HG03378 (cell line): ENCODE results near the gene MAVS.
"Not testable (repeated sequence)": the region's sequence is repeated elsewhere in the genome, so short reads cannot be mapped to it uniquely, and the experiment has no call there.

ENCODE experiments used
- ATAC-seq: cut with Tn5 transposase; IDR thresholded peaks from one replicate; pipeline ENCODE4 v1.9.1; 2021; ENCODE audit warnings: mild to moderate bottlenecking, moderate library complexity; ENCODE audit not compliant: unreplicated experiment

The MAVS gene

GRCh38 chr20:3814928-3815495 is 31.6 kb upstream of the MAVS start:
- ATAC-seq = no peak

DNA sequence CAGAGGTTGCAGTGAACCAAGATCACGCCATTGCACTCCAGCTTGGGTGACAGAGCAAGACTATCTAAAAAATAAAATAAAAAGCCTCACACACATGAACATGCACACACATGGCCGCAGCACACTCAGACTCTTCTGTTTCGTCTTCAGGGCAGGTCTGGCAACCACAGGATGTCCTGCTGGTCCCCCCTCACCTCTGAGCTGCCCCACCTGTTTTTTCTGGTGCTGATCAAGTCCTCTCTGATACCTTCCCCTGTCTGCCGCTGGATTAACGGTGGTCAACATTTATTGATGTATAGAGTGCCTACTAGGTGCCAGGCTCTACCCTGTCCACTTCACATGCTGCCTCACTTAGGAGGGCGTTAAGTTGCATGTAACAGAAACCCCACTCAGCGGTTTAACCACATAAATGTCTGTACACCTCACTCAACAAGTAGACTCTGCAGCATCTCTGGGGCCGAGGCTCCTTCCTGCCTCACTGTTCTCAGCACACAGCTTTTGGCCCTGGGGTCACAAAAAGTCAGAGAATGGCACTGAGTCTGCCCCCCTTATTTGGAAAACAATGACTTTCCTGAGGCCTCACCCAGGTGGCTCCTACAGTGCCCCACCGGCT is 30.8 kb upstream of the MAVS start:
- no peak for ATAC-seq

DNA sequence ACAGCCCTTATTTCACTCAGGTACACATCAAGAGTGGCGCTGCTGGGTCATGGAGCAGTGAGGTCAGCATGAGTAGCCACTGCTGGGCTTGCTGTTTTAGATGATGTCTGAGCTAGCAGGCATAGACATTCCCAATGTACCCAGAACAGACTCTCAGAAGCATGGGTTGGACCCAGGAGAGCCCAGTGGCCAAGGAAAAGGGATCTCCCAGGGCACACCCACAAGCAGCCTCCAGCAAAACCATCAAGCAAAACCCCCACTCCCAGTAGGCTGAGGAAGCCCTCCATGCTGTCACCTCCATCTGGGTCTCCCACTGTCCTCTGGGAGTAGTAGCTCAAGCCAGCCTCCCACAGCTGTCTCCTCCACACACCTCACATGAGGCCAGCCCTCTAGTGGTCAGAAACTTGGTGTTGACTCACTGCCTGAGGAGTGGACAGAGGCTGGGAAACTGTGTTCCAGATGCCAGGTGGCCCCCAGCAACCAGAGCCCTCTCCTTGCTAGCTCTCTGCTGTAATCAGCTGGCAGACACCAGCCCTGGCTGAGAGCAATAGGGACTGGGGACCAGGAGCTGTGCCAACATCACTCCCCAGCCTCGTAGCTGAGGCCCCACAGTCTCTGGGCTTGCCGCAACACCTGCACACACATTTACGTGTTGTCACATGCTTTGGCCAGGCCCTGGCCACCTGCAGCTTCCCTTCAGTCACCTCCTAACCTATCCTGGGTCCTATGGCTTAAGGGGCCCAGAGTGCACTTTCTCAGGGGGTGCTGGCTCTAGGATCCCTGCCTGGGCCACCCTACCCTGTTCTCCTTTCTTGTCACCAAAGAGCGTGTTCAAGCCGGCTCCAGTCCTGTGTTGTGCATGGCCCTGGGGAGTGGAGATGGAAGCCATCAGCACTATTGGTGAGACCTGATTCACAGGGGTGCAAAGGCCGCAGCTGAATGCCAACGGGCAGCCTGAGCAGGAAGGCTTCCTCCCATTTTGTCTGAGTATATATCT is 28.2 kb upstream of the MAVS start:
- ATAC-seq = no peak

GRCh38 chr20:3819411-3820047 is 27.1 kb upstream of the MAVS start:
- ATAC-seq = no peak

DNA sequence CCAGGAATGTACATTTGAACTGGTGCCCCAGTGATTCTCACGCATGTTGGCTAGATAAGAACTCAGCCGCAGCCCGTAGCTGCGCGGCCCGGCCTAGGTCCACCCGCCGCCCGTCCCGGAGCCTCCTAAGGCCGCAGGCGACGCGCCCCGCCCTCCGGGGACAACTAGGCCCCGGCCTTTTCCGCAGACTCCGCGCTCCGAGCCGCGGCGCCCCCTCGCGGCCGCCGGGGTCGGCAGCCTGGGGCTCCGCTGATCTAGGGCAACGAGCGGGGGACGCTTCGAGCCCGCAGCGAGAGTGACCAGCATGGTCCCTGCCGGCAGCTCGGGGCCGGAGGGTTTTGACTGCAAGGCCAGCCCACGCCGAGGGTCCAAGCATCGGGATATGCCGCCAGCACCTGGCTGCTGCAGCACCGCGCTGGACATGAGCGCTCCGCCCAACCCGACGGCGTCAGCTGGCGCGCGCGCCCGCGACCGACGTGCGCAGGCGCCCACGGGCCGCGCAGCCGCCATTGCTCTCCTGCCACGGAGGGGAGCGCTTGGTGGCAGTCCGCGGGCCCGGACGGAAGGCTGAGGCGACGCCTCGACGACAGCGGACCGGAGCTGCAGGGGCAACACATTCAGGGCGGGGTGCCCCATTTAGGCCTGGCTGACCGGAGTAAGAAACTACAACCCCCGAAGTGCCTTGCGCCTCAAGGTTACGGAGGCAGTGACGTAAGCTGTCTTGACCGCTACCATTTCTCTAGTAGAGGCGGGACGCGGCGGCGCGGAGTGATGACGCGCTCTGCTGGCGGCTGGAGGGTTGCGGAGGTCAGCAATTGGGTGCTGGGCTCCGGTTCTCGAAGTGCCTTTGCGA is 26.4 kb upstream of the MAVS start, which contains the start of gene AP5S1:
Gene AP5S1 (plus strand): TSS at position 500 of the 853 bp plus-strand sequence. CDS start 1,571 bp downstream, outside the sequence.
- ATAC-seq = peak; percentile 70

DNA sequence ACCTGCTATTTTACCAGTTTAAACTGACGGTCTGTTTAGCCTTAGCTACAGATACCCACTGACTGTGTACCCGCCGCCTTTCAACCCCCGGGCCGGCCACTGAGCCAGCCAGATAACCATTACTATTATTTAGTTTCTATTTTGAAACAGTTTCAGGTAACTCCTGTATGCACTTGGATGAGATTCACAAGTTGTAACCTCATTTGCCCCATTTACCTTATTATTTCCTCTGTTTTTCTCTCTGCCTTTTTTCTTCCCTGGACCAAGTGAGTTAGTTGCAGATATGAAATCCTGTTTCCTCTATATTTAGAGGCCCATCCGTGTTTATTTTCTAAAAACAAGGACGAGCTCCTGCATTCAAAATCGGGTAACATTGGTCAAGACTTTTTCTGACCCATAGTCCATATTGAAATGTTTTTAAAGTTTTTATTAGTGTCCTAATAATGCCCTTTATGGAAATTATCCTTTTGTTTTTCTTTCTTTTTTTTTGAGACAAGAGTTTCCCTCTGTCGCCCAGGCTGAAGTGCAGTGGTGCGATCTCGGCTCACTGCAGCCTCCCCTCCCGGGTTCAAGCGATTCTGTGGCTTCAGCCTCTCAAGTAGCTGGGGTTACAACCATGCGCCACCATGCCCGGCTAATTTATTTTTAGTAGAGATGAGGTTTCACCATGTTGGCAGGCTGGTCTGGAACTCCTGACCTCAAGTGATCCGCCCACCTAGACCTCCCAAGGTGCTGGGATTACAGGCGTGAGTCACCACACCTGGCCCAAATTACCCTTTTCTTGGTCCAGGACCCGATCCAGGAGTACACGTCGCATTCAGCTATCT is 25.5 kb upstream of the MAVS start:
- ATAC-seq = no peak

GRCh38 chr20:3821996-3822395 is 24.6 kb upstream of the MAVS start:
- ATAC-seq = no peak

GRCh38 chr20:3823881-3824280 is 22.8 kb upstream of the MAVS start:
- ATAC-seq = no peak

GRCh38 chr20:3825526-3825925 is 21.1 kb upstream of the MAVS start:
- ATAC-seq = no peak

- no peak for ATAC-seq
These were observed 20.2 kb upstream of the MAVS start for GRCh38 chr20:3826420-3826819.

GRCh38 chr20:3828798-3829197 is 17.8 kb upstream of the MAVS start:
- ATAC-seq = no peak

GRCh38 chr20:3829891-3830290 is 16.7 kb upstream of the MAVS start:
- ATAC-seq = not testable (repeated sequence)

DNA sequence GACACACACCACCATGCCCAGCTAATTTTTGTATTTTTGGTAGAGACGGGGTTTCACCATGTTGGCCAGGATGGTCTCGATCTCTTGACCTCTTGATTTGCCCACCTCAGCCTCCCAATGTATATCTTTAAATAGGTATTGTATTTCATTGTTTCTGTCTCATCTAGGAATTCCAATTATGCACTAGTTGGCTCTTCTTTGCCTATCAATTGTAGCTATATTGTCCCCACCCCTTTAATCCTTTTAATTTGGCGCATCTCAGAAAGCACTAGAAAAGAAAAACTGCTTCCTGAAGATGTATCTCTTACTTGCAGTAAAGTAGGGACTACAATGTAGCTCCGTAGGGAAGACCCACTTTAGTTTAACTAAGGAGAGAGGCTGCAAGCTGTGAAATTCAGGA is 10.5 kb upstream of the MAVS start:
- no peak for ATAC-seq

DNA sequence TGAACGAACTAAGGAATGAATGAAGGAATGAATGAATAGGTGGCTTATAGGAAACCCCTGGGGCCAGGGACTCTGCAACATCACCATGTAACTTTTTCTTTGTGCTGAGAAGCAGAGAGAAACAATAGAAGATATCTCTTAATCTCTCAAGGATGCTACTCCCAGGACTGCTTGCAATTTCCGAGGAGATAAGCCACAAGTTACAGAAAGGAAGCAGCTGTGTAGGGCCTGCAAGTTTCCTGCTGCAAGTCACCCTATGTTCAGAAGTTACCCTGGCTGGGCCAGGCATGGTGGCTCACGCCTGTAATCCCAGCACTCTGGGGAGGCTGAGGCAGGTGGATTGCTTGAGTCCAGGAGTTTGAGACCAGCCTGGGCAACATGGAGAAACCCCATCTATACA is 7.3 kb upstream of the MAVS start:
- ATAC-seq = no peak

- not testable (repeated sequence) for ATAC-seq
These were observed 6.4 kb upstream of the MAVS start for GRCh38 chr20:3840201-3840600.

GRCh38 chr20:3842348-3842930 is 4.2 kb upstream of the MAVS start:
- no peak for ATAC-seq

DNA sequence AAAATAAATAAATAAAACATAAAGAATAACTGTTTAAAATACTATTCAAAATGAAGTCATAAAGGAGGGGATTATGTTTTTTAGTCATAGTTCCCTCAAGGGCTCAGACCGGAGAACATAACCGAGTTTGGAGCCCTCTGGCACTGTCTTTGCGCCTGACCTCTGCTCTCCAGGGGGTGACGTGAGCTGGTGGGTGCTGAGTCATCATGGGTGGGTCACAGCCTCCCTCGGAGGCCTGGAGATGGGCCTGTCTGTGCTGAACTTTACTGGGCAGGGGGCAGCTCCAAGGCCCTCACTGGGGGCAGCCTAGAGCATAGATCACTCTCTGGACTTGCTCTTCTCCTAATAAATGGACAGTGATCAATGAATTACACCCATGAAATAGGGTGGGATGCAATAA is 3.1 kb upstream of the MAVS start:
- no peak for ATAC-seq

DNA sequence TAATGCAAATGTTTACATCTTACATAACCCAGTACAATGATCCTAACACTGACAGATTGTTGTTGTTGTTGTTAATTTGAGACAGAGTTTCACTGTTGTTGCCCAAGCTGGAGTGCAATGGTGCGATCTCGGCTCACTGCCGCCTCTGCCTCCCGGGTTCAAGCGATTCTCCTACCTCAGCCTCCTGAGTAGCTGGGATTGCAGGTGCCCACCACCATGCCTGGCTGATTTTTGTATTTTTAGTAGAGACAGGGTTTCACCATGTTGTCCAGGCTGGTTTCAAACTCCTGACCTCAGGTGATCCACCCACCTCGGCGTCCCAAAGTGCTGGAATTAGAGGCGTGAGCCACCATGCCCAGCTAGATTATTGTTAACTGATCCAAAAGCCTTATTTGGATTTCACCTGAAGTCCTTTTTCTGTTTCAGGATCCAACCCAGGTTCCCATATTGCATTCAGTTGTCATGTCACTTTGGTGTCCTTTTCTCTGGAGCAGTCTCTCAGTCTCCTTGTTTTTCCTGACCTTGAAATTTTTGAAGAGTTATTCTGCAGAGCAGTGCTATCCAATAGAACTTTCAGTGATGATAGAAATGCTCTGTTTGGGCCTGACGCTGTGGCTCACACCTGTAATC is 2.5 kb upstream of the MAVS start:
- not testable (repeated sequence) for ATAC-seq

GRCh38 chr20:3846378-3846739 is 275 bp upstream of the MAVS start:
- ATAC-seq = no peak
